DMS153 treated with DMSO at 0.1 percent for 48 hours (cell line): ENCODE data around the gene GRIK1.
"Not testable (repeated sequence)": the region's sequence is repeated elsewhere in the genome, so short reads cannot be mapped to it uniquely, and the experiment has no call there.

Experiments
- DNase-seq: peaks from one replicate; lab custom pipeline; 2025; ENCODE audit not compliant: unreplicated experiment; lab: John Stamatoyannopoulos, UW

Gene GRIK1

GRCh38 chr21:29939924-29940275 lies at the start of gene GRIK1:
GRIK1 (minus strand) TSS chr21:29939996.
- no peak for DNase-seq

GRCh38 chr21:29987762-29988161 lies 48.0 kb upstream of the GRIK1 start:
- DNase-seq, result no peak

- DNase-seq, result no peak
Observed at GRCh38 chr21:29985866-29986265, 46.1 kb upstream of the GRIK1 start.

GRCh38 chr21:29979043-29979442 lies 39.2 kb upstream of the GRIK1 start:
- no peak for DNase-seq

- DNase-seq, result no peak
Observed at GRCh38 chr21:29975776-29976175, 36.0 kb upstream of the GRIK1 start.

GRCh38 chr21:29973258-29973657 lies 33.5 kb upstream of the GRIK1 start:
- DNase-seq, result no peak

GRCh38 chr21:29961291-29962027 lies 21.7 kb upstream of the GRIK1 start:
- no peak for DNase-seq

GRCh38 chr21:29958551-29958950 lies 18.8 kb upstream of the GRIK1 start:
- DNase-seq, result no peak

- DNase-seq, result not testable (repeated sequence)
Observed at GRCh38 chr21:29958035-29958434, 18.2 kb upstream of the GRIK1 start.

GRCh38 chr21:29953690-29954089 lies 13.9 kb upstream of the GRIK1 start:
- no peak for DNase-seq

GRCh38 chr21:29953072-29953471 lies 13.3 kb upstream of the GRIK1 start:
- DNase-seq, result no peak

GRCh38 chr21:29951911-29952310 lies 12.1 kb upstream of the GRIK1 start:
- no peak for DNase-seq

- DNase-seq, result no peak
Observed at GRCh38 chr21:29949991-29950390, 10.2 kb upstream of the GRIK1 start.

GRCh38 chr21:29947119-29947518 lies 7.3 kb upstream of the GRIK1 start:
- DNase-seq, result no peak

- no peak for DNase-seq
Observed at GRCh38 chr21:29943885-29944284, 4.1 kb upstream of the GRIK1 start.

- DNase-seq, result no peak
Observed at GRCh38 chr21:29942034-29942433, 2.2 kb upstream of the GRIK1 start.

GRCh38 chr21:29940991-29941390 lies 1.2 kb upstream of the GRIK1 start:
- DNase-seq, result no peak

GRCh38 chr21:29940361-29940760 lies 565 bp upstream of the GRIK1 start:
- DNase-seq, result no peak

- no peak for DNase-seq
Observed at GRCh38 chr21:29939104-29939923, 482 bp downstream of the GRIK1 start.

- DNase-seq, result no peak
Observed at GRCh38 chr21:29938776-29939103, 1.1 kb downstream of the GRIK1 start.

- no peak for DNase-seq
Observed at GRCh38 chr21:29933088-29933487, 6.7 kb downstream of the GRIK1 start.

GRCh38 chr21:29928537-29928936 lies 11.3 kb downstream of the GRIK1 start:
- DNase-seq, result no peak

GRCh38 chr21:29920938-29921337 lies 18.9 kb downstream of the GRIK1 start:
- DNase-seq, result no peak
